ENCODE measurements around the gene C16orf89. TPM values are rescaled to one million over a fixed set of nuclear protein-coding genes. Genes with fewer than 3 reads are reported as not detected.
"Not testable (repeated sequence)": the region's sequence is repeated elsewhere in the genome, so short reads cannot be mapped to it uniquely, and the experiment has no call there.

The C16orf89 gene
- total RNA-seq, 1 experiment from 2014 or later = not detected

GRCh38 chr16:5078626-5079025, 12.9 kb upstream of the C16orf89 start:
- intact Hi-C loops (cut with micrococcal nuclease; ENCODE audit: unreplicated experiment) = no loop called here
- ChIA-PET POLR2A (ENCODE audit: unreplicated experiment) (no interaction called here), CTCF (no interaction called here)
- H3K4me1 ChIP-seq (replicated peaks; ENCODE audit: insufficient read depth) = peaks cover 15% of the 10 kb centered on the region
- H3K79me2 ChIP-seq (ENCODE audit: low read depth) = 0 out of 2 replicates have a peak, but pooled peaks cover 6% of the 10 kb centered on the region
- BruUV-seq (replicated peaks) = no TSS peak
- no peaks in the 10 kb centered on the region for H3K9me3 ChIP-seq (ENCODE audit: insufficient read depth, low read depth)
- H3K36me3 ChIP-seq (ENCODE audit: low read depth) = no peaks in the 10 kb centered on the region; the same call in 1 of the 2 replicates
- no peaks in the 10 kb centered on the region for H3K27me3 ChIP-seq (ENCODE audit: insufficient read depth, low read depth)
- no peak for DNase-seq
- no peak overlapping the region for H2AFZ ChIP-seq
- no peak overlapping the region for H3K27ac ChIP-seq
- no peak overlapping the region for H3K4me2 ChIP-seq
- H3K4me3 ChIP-seq = no peak overlapping the region
- no peak for TF ChIP-seq CTCF (conservative IDR thresholded peaks at IDR 0.05)
- H3F3A ChIP-seq (ENCODE audit: insufficient read depth, low read depth) = no peaks in the 10 kb centered on the region
- no peaks in the 10 kb centered on the region for H4K20me1 ChIP-seq (ENCODE audit: insufficient read depth)
- no peaks in the 10 kb centered on the region for H3K9me2 ChIP-seq (ENCODE audit: insufficient read depth)

GRCh38 chr16:5077304-5077703, 11.5 kb upstream of the C16orf89 start:
- Histone ChIP-seq H4K20me1 (ENCODE audit: insufficient read depth) (no peaks in the 10 kb centered on the region), H2AFZ (no peak overlapping the region), H3K4me3 (no peak overlapping the region), H3K79me2 (ENCODE audit: low read depth) (peaks cover 18% of the 10 kb centered on the region; the same call in 1 of the 2 replicates), H3K4me1 (replicated peaks; ENCODE audit: insufficient read depth) (peaks cover 22% of the 10 kb centered on the region), H3K27me3 (ENCODE audit: insufficient read depth, low read depth) (no peaks in the 10 kb centered on the region), H3K36me3 (ENCODE audit: low read depth) (no peaks in the 10 kb centered on the region; the same call in 1 of the 2 replicates), H3K4me2 (no peak overlapping the region), H3K9me2 (ENCODE audit: insufficient read depth) (no peaks in the 10 kb centered on the region), H3K27ac (no peak overlapping the region), H3K9me3 (ENCODE audit: insufficient read depth, low read depth) (no peaks in the 10 kb centered on the region), H3F3A (ENCODE audit: insufficient read depth, low read depth) (no peaks in the 10 kb centered on the region)
- intact Hi-C loops (cut with micrococcal nuclease; ENCODE audit: unreplicated experiment) = no loop called here
- BruUV-seq (replicated peaks) = no TSS peak
- CTCF ChIA-PET = no interaction called here
- TF ChIP-seq EZH2 (IDR thresholded peaks at IDR 0.05; ENCODE audit: low read depth) (no peak), CTCF (conservative IDR thresholded peaks at IDR 0.05) (no peak)
- no peak for DNase-seq
- POLR2A ChIA-PET (ENCODE audit: unreplicated experiment) = no interaction called here

- ChIA-PET CTCF (no interaction called here), POLR2A (ENCODE audit: unreplicated experiment) (no interaction called here)
- H3K4me3 ChIP-seq = no peak overlapping the region
- no peak overlapping the region for H3K4me2 ChIP-seq
- H2AFZ ChIP-seq = no peak overlapping the region
- no peaks in the 10 kb centered on the region for H3K27me3 ChIP-seq (ENCODE audit: insufficient read depth, low read depth)
- no peak for TF ChIP-seq CTCF (conservative IDR thresholded peaks at IDR 0.05)
- no peak for TF ChIP-seq EZH2 (IDR thresholded peaks at IDR 0.05; ENCODE audit: low read depth)
- H3K9me2 ChIP-seq (ENCODE audit: insufficient read depth) = no peaks in the 10 kb centered on the region
- H3K79me2 ChIP-seq (ENCODE audit: low read depth) = peaks cover 22% of the 10 kb centered on the region; the same call in 1 of the 2 replicates
- no peaks in the 10 kb centered on the region; the same call in 1 of the 2 replicates for H3K36me3 ChIP-seq (ENCODE audit: low read depth)
- no peaks in the 10 kb centered on the region for H3K9me3 ChIP-seq (ENCODE audit: insufficient read depth, low read depth)
- no peak for DNase-seq
- H3K4me1 ChIP-seq (replicated peaks; ENCODE audit: insufficient read depth) = peaks cover 24% of the 10 kb centered on the region
- no peaks in the 10 kb centered on the region for H3F3A ChIP-seq (ENCODE audit: insufficient read depth, low read depth)
- no peak overlapping the region for H3K27ac ChIP-seq
- intact Hi-C loops (cut with micrococcal nuclease; ENCODE audit: unreplicated experiment) = no loop called here
- no TSS peak for BruUV-seq (replicated peaks)
- H4K20me1 ChIP-seq (ENCODE audit: insufficient read depth) = no peaks in the 10 kb centered on the region
These were observed 9.9 kb upstream of the C16orf89 start for GRCh38 chr16:5075637-5076036.

GRCh38 chr16:5073771-5074170, 8.0 kb upstream of the C16orf89 start:
- H3K27me3 ChIP-seq (ENCODE audit: insufficient read depth, low read depth); H3K36me3 ChIP-seq (ENCODE audit: low read depth); H2AFZ ChIP-seq; H4K20me1 ChIP-seq (ENCODE audit: insufficient read depth); H3K9me2 ChIP-seq (ENCODE audit: insufficient read depth); H3K4me3 ChIP-seq; POLR2A ChIA-PET (ENCODE audit: unreplicated experiment); H3K27ac ChIP-seq; intact Hi-C loops (cut with micrococcal nuclease; ENCODE audit: unreplicated experiment); BruUV-seq (replicated peaks); H3K4me2 ChIP-seq; DNase-seq; H3K9me3 ChIP-seq (ENCODE audit: insufficient read depth, low read depth); H3F3A ChIP-seq (ENCODE audit: insufficient read depth, low read depth): not testable (repeated sequence)
- CTCF ChIA-PET = interaction anchor here (0.6 kb wide), 1 partner anchor 232 kb away, joined by 5 read pairs; no protein-coding TSS in a partner anchor
- H3K4me1 ChIP-seq (replicated peaks; ENCODE audit: insufficient read depth) = peaks cover 12% of the 10 kb centered on the region
- peaks cover 22% of the 10 kb centered on the region; the same call in 1 of the 2 replicates for H3K79me2 ChIP-seq (ENCODE audit: low read depth)

Data from PC-9 (cell line).